ENCODE measurements around the gene SV2B.

The SV2B gene

GRCh38 chr15:91264651-91265351 lies 164.7 kb downstream of the SV2B start:
- DNase-seq (ENCODE audit: low read depth, low spot score), result no peak

DNA sequence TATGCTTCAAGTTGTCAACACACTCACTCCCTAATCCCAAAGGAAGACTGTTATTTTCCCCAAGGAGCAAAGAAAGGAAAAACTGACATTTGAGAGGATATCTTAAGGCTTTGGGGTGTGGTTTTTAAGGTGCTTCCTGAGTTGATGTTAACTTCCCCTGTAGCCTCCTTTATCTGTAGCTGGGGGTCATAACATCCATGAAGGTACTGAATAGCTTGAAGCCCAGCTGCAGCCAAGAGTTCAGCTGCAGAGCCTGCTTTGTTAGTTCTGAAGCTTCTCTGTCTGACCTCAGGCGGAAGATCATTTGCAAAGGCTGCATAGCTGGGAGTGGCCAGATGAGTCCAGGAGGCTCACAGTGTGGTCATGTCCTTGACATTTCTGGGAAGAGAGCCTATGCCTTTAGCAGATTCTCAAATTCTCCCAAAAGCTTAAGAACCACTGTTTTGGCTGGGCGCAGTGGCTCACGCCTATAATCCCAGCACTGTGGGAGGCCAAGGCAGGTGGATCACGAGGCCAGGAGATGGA lies 165.4 kb downstream of the SV2B start:
- DNase-seq (ENCODE audit: low read depth, low spot score), result no peak

- DNase-seq (ENCODE audit: low read depth, low spot score), result peak; percentile 43
These were observed 168.5 kb downstream of the SV2B start for GRCh38 chr15:91268510-91268909.

- no peak for DNase-seq (ENCODE audit: low read depth, low spot score)
These were observed 170.7 kb downstream of the SV2B start for GRCh38 chr15:91270747-91271146.

DNA sequence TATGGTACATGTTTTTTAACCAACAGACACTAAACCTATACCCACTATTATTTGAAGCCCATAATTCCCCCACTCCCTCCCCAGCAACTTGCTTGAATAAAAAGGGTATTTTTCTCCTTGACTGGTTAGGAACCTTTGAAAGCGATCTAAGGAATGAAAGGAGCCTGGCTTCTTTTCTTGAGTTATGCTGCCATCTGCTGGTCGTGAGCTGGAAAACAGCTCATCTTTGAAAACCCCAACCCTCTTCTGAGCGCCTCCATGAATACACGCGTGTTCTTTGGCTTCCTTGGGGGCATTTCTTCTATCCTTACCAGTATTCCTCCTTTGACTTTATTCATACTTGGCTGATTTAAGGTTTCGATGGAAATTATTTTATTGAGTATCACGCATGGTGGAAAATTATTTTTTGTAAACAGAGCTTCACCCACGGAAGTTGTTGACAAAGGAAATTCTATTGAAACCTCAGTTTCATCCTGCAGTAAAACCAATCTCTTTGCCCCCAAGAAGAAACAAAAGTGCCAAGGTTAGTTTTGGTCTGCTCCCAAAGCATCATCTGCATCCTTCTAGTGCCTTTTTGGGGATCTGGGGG lies 171.6 kb downstream of the SV2B start:
- peak; percentile 74 for DNase-seq (ENCODE audit: low read depth, low spot score)

DNA sequence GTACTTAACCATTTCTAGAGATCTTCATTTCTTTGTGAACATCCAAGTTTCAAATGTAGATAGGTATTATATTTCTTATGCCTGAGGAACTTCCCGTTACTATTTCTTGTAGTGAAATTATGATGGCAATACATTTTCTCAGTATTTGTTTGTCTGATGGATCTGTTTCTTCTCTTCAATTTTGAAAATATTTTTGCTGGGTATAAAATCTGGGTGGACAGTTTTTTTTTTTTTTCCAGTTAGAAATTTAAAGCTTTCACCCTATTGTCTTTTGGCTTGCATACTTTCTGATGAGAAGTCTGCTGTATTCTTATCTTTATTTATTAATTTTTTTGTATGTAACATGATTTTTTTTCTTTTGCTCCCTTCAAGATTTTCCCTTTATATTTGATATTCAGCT lies 175.8 kb downstream of the SV2B start:
- DNase-seq (ENCODE audit: low read depth, low spot score), result no peak

- DNase-seq (ENCODE audit: low read depth, low spot score), result no peak
These were observed 178.9 kb downstream of the SV2B start for GRCh38 chr15:91278951-91279350.

DNA sequence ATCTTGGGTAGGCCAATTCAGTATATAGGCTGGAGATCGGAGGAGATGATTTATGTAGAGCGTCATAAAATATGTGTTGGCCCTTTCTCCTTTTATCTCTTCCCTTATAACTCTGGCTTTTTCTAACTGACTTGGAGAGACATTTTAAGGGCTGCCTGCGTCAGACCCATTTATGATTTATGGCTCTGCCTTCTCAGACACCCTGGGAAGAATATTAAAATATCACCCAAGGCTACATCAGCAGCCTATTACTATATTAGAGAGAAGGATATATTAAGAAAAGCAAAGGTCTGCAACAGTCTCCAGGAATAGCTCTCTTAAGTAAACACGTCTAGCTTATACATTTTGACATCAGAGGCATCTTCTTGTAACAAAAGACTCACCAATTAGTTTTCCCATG lies 179.4 kb downstream of the SV2B start:
- DNase-seq (ENCODE audit: low read depth, low spot score), result no peak

DNA sequence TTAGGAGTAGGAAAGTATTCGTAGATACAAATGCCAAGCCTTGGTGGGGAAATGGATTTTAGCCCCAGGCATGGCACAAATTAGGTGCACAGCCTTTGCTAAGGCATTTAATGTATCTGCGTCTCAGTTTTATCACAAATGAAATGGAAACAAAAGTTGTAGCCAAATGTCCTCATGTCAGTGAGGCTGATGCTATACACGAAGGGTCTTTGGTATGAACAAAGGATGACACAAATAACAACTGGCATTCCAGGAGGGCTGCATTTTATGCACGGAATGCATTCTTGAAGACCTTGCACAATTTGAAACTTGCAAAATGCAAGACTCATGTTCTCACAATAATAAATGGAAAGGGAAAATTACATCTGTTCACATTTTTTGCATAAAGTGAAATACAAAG lies 181.9 kb downstream of the SV2B start:
- DNase-seq (ENCODE audit: low read depth, low spot score), result no peak

- no peak for DNase-seq (ENCODE audit: low read depth, low spot score)
These were observed 182.4 kb downstream of the SV2B start for GRCh38 chr15:91282486-91282885.

GRCh38 chr15:91283155-91283554 lies 183.1 kb downstream of the SV2B start:
- DNase-seq (ENCODE audit: low read depth, low spot score), result no peak

DNA sequence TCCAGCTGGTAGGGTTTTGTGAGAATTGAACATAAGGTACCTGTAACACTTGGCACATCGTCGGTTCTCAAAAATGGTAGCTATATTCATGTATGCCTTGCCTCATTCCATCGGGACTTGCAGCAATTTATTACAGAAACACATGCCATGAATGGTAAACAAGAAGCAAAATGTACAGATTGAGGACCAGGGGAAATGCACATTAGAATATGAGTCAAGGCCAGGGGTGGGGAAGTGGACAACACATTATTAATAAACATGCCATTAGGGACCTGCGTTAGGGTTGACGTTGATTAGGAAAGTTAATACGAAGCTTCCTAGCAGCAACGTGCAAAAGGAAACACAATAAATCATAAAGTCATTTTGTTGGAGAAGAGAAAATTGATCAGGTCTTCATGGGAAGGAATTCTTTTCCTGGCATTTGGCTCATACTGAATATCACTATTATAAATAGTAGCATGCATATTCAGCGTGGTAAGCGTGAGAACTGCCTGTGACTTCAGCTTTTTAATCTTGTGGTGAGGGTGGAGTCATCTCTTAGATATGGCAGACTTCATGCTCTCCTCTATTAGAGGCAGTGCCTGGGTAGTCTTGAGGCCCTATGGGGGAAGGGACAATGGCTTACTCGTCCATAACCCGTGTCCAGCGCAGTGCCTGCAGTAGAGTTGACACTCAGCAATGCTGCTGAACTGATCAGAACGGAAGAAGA lies 184.9 kb downstream of the SV2B start:
- DNase-seq (ENCODE audit: low read depth, low spot score), result no peak

DNA sequence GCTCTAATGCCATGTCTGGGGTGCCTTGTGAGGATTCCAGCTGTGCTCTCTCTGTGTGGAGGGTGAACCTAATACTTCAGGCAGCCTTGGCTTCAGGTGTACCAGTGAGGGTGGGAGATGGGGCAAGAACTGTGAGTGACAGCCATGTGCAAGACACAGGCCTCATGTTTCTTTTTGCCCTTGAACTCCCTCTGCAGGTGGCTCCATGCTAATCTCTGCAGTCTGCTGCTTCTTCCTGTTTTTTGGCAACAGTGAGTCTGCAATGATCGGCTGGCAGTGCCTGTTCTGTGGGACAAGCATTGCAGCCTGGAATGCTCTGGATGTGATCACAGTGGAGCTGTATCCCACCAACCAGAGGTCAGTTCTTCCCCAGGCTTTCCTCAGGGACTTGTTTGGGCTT lies 189.3 kb downstream of the SV2B start:
- DNase-seq (ENCODE audit: low read depth, low spot score), result no peak

DNA sequence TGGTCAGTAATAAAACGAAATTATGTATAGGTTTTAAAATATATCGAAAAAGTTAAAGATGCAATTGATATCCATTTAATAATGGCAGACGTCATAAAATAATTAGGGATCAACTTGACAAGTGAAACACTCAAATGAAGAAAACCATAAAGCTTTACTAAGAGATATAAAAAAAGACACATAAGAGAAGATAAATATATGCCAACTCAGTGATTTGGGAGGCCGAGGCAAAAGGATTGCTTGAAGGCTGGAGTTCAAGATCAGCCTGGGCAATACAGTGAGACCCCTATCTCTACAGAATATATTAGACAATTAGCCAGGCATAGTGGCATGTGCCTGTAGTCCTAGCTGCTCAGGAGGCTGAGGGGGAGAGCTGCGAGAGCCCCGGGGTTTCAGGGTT lies 190.5 kb downstream of the SV2B start:
- DNase-seq (ENCODE audit: low read depth, low spot score), result no peak

DNA sequence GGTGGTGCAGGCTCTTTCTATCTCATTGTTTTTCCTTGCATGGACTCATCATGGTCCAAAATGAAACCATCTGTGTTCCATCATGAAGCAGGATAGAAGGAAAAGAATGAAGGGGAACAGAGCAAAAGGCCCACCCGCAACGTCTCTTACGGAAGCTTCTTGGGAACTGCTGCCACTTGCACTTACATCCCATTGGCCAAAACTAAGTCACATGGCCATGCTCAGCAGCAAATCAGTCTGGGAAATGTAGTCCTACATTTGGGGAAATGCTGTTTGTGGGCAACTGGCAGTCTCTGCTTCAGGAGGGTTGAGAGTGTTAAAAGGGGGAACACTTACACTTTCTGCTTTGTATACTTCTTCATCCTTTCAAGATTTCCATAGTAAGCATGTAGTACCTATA lies 191.6 kb downstream of the SV2B start:
- peak; percentile 7 for DNase-seq (ENCODE audit: low read depth, low spot score)

- DNase-seq (ENCODE audit: low read depth, low spot score), result no peak
These were observed 194.3 kb downstream of the SV2B start for GRCh38 chr15:91294344-91294743.

DNA sequence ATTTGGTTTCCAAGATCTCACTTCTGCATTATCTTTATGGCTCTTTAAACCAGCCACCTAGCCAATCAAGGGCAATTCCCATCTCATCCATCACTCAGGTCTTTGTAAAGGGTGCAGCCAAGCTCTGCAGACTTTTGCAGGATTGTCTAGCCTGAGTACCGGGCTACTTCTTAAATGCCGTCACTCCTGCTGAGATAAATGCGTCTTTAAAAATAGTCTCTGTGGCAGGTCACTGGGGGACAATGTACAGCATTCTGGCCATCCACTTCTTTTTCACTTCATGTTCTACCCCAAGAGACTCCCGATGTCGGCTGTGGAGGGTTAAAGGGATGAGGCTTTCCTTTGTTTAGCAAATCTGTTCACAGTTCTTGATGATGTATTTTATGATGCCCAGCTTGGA lies 194.7 kb downstream of the SV2B start:
- no peak for DNase-seq (ENCODE audit: low read depth, low spot score)

DNA sequence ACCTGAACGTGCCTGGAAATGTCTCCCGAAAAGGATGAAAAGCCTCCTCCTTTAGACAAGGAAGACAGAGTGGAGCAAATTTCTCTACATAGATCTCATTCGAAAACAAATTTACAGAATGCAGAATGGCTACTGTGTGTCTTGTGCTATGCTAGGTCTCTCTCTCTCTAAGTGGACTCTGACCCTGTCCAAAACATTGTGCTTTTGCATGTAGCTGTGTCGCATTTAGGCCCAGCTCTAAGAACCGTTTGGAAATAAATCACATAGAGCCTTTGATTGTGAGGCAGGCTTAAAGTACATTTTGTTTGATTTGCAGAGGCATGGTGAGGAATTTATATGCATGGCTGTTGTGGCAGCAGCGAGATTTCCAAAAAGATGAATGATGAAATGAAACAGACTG lies 198.0 kb downstream of the SV2B start:
- no peak for DNase-seq (ENCODE audit: low read depth, low spot score)

DNA sequence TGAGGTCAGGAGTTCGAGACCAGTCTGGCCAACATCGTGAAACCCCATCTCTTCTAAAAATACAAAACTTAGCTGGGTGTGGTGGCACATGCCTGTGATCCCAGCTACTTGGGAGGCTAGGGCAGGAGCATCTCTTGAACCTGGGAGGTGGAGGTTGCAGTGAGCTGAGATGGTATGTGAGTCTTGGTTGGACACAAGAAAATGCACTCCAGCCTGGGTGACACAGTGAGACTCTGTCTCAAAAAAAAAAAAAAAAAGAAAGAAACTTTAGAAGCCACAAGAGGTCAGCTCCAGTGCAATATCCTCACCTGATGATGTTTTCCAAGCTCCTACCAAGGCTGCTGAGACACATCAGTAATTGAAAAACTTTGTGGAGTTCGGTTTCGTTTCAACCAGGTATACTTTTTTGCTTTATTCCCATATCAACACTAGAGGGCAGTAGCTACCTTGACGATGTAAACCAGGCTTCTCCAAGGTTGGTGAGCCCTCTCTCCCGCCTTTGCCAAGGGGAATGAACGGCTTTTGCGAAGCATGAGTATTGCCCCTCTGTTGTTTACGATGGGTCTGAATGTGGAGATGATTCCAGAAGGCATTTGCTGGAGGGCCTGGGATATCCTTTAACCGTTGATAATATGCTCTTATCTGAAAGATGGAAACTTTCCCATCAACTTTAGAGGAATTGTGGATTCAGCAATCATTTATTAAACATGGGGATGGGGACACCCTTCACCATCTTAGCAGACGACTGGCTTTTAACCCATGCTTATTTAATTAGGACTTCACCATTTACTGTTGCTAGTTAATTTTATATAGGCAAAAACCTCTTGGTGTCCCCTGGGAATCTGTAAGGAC lies 202.8 kb downstream of the SV2B start:
- peak; percentile 57 for DNase-seq (ENCODE audit: low read depth, low spot score)

DNA sequence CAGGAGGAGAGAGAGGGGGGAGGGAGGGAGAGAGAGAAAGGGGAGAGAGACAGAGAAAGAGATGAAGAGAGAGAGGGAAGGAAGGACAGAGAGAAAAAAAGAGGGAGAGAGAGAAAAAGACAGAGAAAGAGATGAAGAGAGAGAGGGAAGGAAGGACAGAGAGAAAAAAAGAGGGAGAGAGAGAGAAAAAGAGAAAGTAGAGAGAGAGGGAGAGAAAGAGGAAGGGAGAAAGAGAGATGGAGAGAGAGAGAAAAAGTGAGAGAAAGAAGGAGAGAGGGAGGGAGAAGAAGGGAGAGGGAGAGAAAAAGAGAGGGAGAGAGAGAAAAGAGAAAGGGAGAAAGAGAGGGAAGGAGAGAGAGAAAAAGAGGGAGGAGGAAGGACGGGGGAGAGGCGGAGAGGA lies 204.2 kb downstream of the SV2B start:
- no peak for DNase-seq (ENCODE audit: low read depth, low spot score)

DNA sequence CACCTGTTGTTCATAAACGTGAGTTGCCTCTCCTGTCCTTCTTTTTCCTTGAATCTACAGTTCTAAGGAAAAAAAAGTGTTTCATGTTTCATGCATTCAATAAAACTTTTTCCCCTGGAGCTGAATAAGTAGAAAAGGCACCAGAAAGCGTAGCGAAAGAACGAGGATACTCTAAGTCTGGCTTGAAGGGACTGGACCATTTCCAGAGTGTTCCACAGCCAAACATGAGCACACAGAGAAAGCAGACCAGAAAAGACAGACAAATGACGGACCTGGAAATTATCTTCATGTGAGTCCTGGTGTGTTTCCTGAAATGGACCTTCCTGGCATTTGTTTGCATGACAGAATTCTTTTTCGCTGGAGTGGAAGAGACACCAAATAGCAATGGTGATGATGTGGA lies 204.7 kb downstream of the SV2B start:
- DNase-seq (ENCODE audit: low read depth, low spot score), result no peak

GRCh38 chr15:91306144-91306543 lies 206.1 kb downstream of the SV2B start:
- DNase-seq (ENCODE audit: low read depth, low spot score), result no peak

Measured in ELF-1 (cell line).